IMR-90 (cell line): ENCODE measurements around the gene NHLH2. TPM values are rescaled to one million over a fixed set of nuclear protein-coding genes. Genes with fewer than 3 reads are reported as not detected.

Experiments used
- ATAC-seq: fragments of 200-7000 bp; cut with Tn5 transposase; 2 replicates; pipeline ENCODE4 v1.9.1; 2020; ENCODE audit warnings: low read depth, mild to moderate bottlenecking, moderate library complexity
- BruUV-seq: library from RNA; stranded (reverse); fragments of 400-500 nt; replicated peaks from 2 replicates; lab custom pipeline; 2021; lab: Mats Ljungman, UMichigan
- CTCF ChIA-PET: fragments of 300-600 bp; formaldehyde crosslinking; extraction: SDS; loops from one replicate; lab custom pipeline; 2021; ENCODE audit warnings: antibody characterized with exemption; lab: Yijun Ruan, JAX
- POLR2A ChIA-PET: fragments of 300-600 bp; sonication (Branson Sonifier 250); formaldehyde crosslinking; loops from one replicate; lab custom pipeline; 2022; ENCODE audit warnings: antibody characterized with exemption; ENCODE audit not compliant: unreplicated experiment; lab: Charles Lee
- DNase-seq: peaks from one replicate; pipeline ENCODE4 v3.0.0; 2013
- H2AFZ ChIP-seq: replicated peaks from 2 replicates; pipeline ENCODE3; 2013; ENCODE audit warnings: low read length, mild to moderate bottlenecking; ENCODE audit not compliant: poor library complexity
- H2AK5ac ChIP-seq: 2 replicates; pipeline ENCODE4 v1.6.1; 2013; ENCODE audit warnings: low read depth, low read length, inconsistent platforms
- H2AK9ac ChIP-seq: replicated peaks from 2 replicates; pipeline ENCODE3; 2013; ENCODE audit warnings: mild to moderate bottlenecking, low read depth, low read length, moderate library complexity; ENCODE audit not compliant: poor library complexity
- H2BK120ac ChIP-seq: 2 replicates; pipeline ENCODE4 v1.6.1; 2013; ENCODE audit warnings: low read depth, low read length, inconsistent platforms
- H2BK15ac ChIP-seq: 3 replicates; pipeline ENCODE4 v1.6.1; 2013; ENCODE audit warnings: low read depth, low read length, inconsistent platforms
- H2BK20ac ChIP-seq: 2 replicates; pipeline ENCODE4 v1.6.1; 2013; ENCODE audit warnings: low read depth, mild to moderate bottlenecking, inconsistent platforms, low read length, moderate library complexity
- H2BK5ac ChIP-seq: 2 replicates; pipeline ENCODE4 v1.6.1; 2013; ENCODE audit warnings: mild to moderate bottlenecking, low read depth, low read length, inconsistent platforms; ENCODE audit not compliant: poor library complexity, severe bottlenecking
- H3K14ac ChIP-seq: replicated peaks from 2 replicates; pipeline ENCODE4 v1.6.1; 2013; ENCODE audit warnings: low read depth, low read length, inconsistent platforms
- H3K18ac ChIP-seq: 2 replicates; pipeline ENCODE4 v1.6.1; 2013; ENCODE audit warnings: low read depth, low read length, control low read depth
- H3K23ac ChIP-seq: 2 replicates; pipeline ENCODE4 v1.6.1; 2013; ENCODE audit warnings: low read depth, low read length, inconsistent platforms
- H3K27ac ChIP-seq: 2 replicates; pipeline ENCODE4 v1.5.1; 2013; ENCODE audit warnings: mild to moderate bottlenecking, control low read depth, low read length; ENCODE audit not compliant: insufficient read depth
- H3K27me3 ChIP-seq: 2 replicates; pipeline ENCODE4 v1.6.1; 2013; ENCODE audit warnings: low read length; ENCODE audit not compliant: control insufficient read depth, insufficient read depth
- H3K36me3 ChIP-seq: 2 replicates; pipeline ENCODE4 v1.6.1; 2013; ENCODE audit warnings: low read length, mixed read lengths; ENCODE audit not compliant: control insufficient read depth, insufficient read depth
- H3K4ac ChIP-seq: 2 replicates; pipeline ENCODE4 v1.6.1; 2013; ENCODE audit warnings: low read depth, low read length, inconsistent platforms
- H3K4me1 ChIP-seq: 2 replicates; pipeline ENCODE4 v1.6.1; 2013; ENCODE audit warnings: low read length, mixed read lengths; ENCODE audit not compliant: control insufficient read depth, insufficient read depth
- H3K4me2 ChIP-seq: 2 replicates; pipeline ENCODE4 v1.6.1; 2013; ENCODE audit warnings: low read depth, mild to moderate bottlenecking, control low read depth, low read length, moderate library complexity
- H3K4me3 ChIP-seq: 2 replicates; pipeline ENCODE4 v1.5.1; 2013; ENCODE audit warnings: low read depth, mild to moderate bottlenecking, control low read depth, low read length, moderate library complexity; ENCODE audit not compliant: insufficient read depth
- H3K56ac ChIP-seq: 2 replicates; pipeline ENCODE4 v1.6.1; 2013; ENCODE audit warnings: low read length, inconsistent platforms; ENCODE audit not compliant: insufficient read depth; ENCODE audit errors: extremely low read depth
- H3K79me1 ChIP-seq, 2 experiments: 2 replicates each; pipeline ENCODE4 v1.6.1; 2013; ENCODE audit warnings: low read length in 2 of 2, inconsistent platforms in 1 of 2, low read depth in 1 of 2
- H3K9ac ChIP-seq: 2 replicates; pipeline ENCODE4 v1.6.1; 2013; ENCODE audit warnings: low read depth, low read length, control low read depth
- H3K9me1 ChIP-seq: 2 replicates; pipeline ENCODE4 v1.6.1; 2013; ENCODE audit warnings: low read length, inconsistent platforms; ENCODE audit not compliant: insufficient read depth
- H3K9me3 ChIP-seq: 2 replicates; pipeline ENCODE4 v1.6.1; 2013; ENCODE audit warnings: low read length; ENCODE audit not compliant: control insufficient read depth, insufficient read depth
- H4K20me1 ChIP-seq: 2 replicates; pipeline ENCODE4 v1.6.1; 2013; ENCODE audit warnings: low read length, inconsistent platforms; ENCODE audit not compliant: insufficient read depth
- H4K5ac ChIP-seq: 2 replicates; pipeline ENCODE4 v1.6.1; 2013; ENCODE audit warnings: mild to moderate bottlenecking, low read depth, low read length, control low read depth
- H4K8ac ChIP-seq, 2 experiments: 2 replicates each; pipeline ENCODE4 v1.6.1; 2013; ENCODE audit warnings: low read depth in 2 of 2, low read length in 2 of 2, control low read depth in 1 of 2, inconsistent platforms in 1 of 2
- H4K91ac ChIP-seq: 2 replicates; pipeline ENCODE4 v1.6.1; 2013; ENCODE audit warnings: low read depth, low read length, inconsistent platforms; ENCODE audit not compliant: insufficient read depth
- CHD1 ChIP-seq: IDR thresholded peaks from 2 replicates; pipeline ENCODE4 v1.6.1; 2012; ENCODE audit warnings: low read depth, low read length, improper control_type of control experiment
- WGBS, 2 experiments: methylation state at CpG; one replicate each; pipeline versions ENCODE4 v1.1.5 to v1.1.7; 2013; ENCODE audit warnings: missing lambda C conversion rate in 2 of 2; ENCODE audit not compliant: insufficient read length in 1 of 2; ENCODE audit errors: extremely low coverage in 2 of 2; 5-methylcytosine and 5-hydroxymethylcytosine counted together
- dilution Hi-C: fragments of 300-500 bp; cut with HindIII; formaldehyde crosslinking; loops from one replicate; pipeline ENCODE4 v1.14.3; 2018; ENCODE audit warnings: low sequenced_read_pairs; ENCODE audit not compliant: unreplicated experiment
- in situ Hi-C: fragments of 300-500 bp; cut with MboI; formaldehyde crosslinking; loops from 3 replicates; pipeline ENCODE4 v1.14.3; 2019; ENCODE audit warnings: low sequenced_read_pairs, inconsistent platforms, mixed read lengths
- intact Hi-C: fragments of 100-400 bp; cut with micrococcal nuclease; formaldehyde crosslinking; loops from 2 replicates; pipeline ENCODE4 v1.10.0; 2022
- polyA plus RNA-seq, 3 experiments: library from polyadenylated mRNA; depleted of rRNA; stranded (reverse); fragments of >200 nt; gene quantifications; 2 replicates each; pipeline ENCODE4 v1.2.3, GENCODE V29; 2012; ENCODE audit warnings: low replicate concordance in 1 of 3
- total RNA-seq: library from RNA; depleted of rRNA; stranded (reverse); fragments of >200 nt; gene quantifications from 2 replicates; pipeline ENCODE4 v1.2.3, GENCODE V29; 2012

NHLH2 gene
- total and polyA plus RNA-seq, 2 of the 4 experiments (the other 2 are of a cell fraction), result not detected

DNA sequence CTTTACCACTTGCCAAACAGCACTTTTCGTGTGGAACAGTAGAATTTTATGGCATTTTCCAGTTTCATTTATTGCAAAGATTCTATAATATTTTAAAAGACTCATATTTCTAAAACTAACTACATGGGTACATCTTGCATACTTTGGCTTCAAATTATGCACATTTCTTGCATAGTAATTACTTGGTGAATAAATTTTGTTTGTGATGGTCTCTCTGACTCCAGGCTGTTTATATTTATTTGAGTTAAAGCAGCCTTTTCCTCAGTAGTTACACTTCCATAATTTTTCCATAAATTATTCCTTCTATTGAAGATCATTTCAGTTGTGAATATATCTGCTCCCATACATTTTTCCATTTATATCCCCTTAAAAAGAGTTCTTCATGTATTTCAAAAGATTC lies 6.9 kb upstream of the NHLH2 start:
- no peaks in the 10 kb centered on the region for H3K36me3 ChIP-seq
- H3K4me3 ChIP-seq, result no peak overlapping the region
- no peak overlapping the region for H3K4me2 ChIP-seq
- no peak overlapping the region for H2BK15ac ChIP-seq
- no peak overlapping the region for H3K18ac ChIP-seq
- no peak overlapping the region for H2AK5ac ChIP-seq
- H4K91ac ChIP-seq, result no peak overlapping the region
- ATAC-seq, result no peak
- H4K20me1 ChIP-seq, result no peaks in the 10 kb centered on the region
- H3K27me3 ChIP-seq, result no peaks in the 10 kb centered on the region; the same call in 1 of the 2 replicates
- POLR2A ChIA-PET, result no interaction called here
- no peak for TF ChIP-seq CHD1
- no TSS peak for BruUV-seq
- H4K5ac ChIP-seq, result no peak overlapping the region
- WGBS, 2 experiments, result no CpG with 5 or more reads among the region's 1 CpG
- no peak overlapping the region for H3K4ac ChIP-seq
- H2AFZ ChIP-seq, result no peak overlapping the region
- H2BK120ac ChIP-seq, result no peak overlapping the region
- H3K9me1 ChIP-seq, result no peaks in the 10 kb centered on the region
- H3K9me3 ChIP-seq, result no peaks in the 10 kb centered on the region
- dilution Hi-C loops, result no loop called here
- H3K56ac ChIP-seq, result no peak overlapping the region
- no peak overlapping the region for H2BK5ac ChIP-seq
- intact Hi-C loops, result no loop called here
- no peak for DNase-seq
- no peaks in the 10 kb centered on the region for H3K4me1 ChIP-seq
- CTCF ChIA-PET, result no interaction called here
- no peak overlapping the region for H3K27ac ChIP-seq
- no peaks in the 10 kb centered on the region for H3K79me1 ChIP-seq
- H4K8ac ChIP-seq, result no peak overlapping the region
- no peak overlapping the region for H3K9ac ChIP-seq
- no peak overlapping the region for H2AK9ac ChIP-seq
- no peak overlapping the region for H3K23ac ChIP-seq
- H3K14ac ChIP-seq, result no peak overlapping the region
- no peak overlapping the region for H2BK20ac ChIP-seq
- in situ Hi-C loops, result no loop called here
